Neural progenitor cell (in vitro differentiated cells): Measurements from ENCODE around the gene VN1R5.

Source experiments
- CTCF ChIP-seq: fragments of 200-600 bp; sonication (generic); IDR thresholded peaks from 2 replicates; pipeline ENCODE4 v1.5.1; 2017; ENCODE audit warnings: antibody characterized with exemption, mild to moderate bottlenecking
- EZH2phosphoT487 ChIP-seq: fragments of 200-600 bp; sonication (generic); IDR thresholded peaks from 2 replicates; pipeline ENCODE4 v1.6.1; 2017; ENCODE audit warnings: antibody characterized with exemption

DNA sequence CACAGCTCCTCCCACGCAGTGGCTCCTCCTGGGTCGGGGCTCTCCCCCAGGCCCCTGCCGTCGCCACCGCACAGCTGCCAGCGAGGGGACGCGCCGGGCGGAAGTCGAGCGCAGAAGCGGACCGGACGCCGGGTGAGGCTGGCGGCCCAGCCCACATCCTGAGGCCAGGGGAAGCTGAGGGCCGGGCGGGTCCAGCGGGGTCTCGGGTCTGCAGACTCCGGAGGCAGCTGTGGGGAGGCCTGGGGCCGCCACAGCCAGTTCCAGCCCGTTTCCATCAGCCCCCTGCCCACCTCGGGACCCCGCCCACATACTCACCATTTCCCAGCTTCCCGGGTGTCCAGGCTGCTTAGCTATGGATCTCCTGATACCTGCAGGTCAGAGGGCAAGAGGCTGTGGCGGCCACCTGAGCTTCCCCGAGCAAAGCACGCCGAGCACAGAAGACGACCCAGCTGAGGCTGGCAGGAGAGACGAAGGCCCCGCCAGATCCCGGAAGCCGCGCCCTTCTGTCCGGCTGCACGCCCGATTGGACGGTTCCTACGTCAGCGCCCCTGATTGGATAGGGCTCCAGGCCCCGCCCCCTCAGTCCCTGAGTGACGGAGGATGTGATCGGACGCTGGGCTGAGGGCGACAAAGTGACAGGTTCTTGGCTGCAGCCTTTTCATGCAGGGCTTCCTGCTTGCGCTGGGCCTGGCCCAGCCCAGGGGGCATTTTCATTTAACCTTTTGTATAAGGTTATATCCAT lies 45.3 kb upstream of the VN1R5 start:
- TF ChIP-seq CTCF, result no peak
- no peak for TF ChIP-seq EZH2phosphoT487
